Cerebellar nuclear complex (tissue), 1 donor: ENCODE results near the gene CDPF1.
"Not testable (repeated sequence)": the region's sequence is repeated elsewhere in the genome, so short reads cannot be mapped to it uniquely, and the experiment has no call there.

Source experiments
- DNase-seq, 2 experiments: peaks; one replicate each; lab custom pipeline; 2025; lab: John Stamatoyannopoulos, UW

CDPF1 gene

DNA sequence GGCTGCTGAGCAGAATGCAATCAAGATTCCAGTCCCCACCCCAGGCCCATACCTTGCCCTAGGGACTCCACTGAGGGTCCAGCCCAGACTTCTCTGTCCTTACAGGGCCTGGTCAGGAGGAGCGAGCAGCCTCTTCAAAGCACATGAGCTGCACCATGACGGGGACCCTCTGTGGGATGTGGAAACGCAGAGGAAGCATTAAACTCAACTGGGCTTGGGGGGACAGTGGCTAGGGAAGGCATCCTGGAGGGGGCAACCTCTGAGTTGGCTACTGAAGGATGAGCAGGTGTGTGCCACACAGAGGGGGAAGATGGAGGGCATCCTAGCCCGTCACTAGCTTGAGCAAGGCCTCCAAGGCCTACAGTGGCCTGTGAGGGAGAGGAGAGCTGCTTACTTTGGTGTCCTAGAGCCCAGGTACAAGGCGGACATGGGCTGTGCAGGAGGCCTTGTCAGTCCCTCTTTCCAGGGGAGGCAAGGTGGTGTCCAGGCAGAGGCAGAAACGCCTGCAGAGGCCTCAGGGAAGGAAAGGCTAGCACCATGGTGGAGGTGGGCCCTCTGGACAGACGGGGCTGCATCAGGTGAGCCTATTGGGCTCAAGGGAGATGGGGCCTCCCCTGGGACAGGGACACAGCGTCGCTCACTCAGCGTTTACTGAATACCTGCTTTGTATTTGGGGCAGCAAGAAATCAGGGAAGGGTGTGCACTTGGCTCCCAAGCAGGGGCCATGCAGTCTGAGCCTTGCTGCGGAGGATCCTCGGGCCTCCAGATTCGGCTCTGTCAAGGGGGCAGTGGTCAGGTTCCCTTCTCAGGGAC is 32.0 kb upstream of the CDPF1 start:
- no peak for DNase-seq

DNA sequence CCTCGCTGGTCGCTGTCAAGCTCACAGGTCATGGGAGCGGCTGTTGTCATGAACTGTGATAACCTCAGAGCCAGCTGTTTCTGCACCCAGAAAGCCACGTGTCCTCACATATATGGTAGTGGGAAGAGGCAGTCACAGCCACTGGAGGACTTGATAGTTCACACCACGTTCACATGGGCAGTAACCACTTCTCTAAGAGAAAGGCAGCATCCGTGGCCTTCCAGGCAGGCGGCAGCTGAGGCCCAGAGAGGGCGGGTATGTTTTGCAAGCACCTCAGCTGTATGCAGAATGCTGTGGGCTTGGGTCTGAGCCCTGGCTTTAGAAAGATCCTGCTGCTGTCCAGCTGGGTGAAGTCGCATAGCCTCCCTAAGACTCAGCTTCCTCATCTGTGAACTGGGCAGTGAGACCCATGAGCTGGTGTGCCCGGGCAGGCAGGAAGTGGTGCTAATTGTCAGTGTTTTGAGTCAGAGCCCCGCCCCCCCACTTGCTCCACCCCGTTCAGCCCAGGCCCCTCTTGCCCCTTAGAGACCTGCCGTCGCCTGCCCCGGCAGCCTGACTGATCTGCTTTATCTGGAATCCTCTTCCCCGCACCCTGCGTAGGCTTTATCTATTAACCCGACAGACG is 31.0 kb upstream of the CDPF1 start:
- DNase-seq = no peak

DNA sequence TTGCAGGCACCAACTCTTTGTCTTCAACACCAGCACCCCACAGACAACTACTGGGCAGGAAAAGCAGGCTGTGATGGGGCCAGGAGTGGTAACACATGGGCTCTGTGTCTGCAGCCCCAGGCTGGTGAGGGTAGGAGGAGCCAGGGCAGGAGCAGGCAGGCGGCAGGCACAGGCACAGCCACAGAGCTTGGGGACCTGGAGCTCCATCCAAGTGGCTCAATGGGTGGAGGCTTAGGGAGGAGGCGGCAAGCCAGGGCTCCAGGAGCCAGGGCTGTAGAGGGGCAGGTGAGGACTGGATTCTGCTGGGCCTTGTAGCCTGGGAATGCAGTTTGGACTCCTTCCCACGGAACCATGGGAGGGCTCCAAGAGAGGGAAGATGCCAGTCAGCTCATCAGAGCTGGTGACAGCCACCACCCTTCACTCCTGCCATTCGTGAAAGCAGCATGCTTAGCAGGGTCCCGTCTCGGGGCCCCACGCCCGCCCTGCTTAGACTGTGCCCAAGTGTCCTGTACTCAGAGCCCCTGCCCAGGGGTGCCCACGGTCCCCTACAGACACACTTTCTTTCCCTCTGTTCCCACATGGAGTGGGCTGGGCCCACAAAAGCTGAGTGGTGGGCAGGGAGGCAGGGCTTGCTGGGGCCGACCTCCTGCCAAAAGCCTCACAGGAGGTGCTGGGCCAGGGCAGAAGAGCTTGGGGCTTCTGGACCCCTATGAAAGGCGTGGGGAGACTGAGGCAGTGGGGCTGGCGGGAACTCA is 30.1 kb upstream of the CDPF1 start:
- DNase-seq = no peak

DNA sequence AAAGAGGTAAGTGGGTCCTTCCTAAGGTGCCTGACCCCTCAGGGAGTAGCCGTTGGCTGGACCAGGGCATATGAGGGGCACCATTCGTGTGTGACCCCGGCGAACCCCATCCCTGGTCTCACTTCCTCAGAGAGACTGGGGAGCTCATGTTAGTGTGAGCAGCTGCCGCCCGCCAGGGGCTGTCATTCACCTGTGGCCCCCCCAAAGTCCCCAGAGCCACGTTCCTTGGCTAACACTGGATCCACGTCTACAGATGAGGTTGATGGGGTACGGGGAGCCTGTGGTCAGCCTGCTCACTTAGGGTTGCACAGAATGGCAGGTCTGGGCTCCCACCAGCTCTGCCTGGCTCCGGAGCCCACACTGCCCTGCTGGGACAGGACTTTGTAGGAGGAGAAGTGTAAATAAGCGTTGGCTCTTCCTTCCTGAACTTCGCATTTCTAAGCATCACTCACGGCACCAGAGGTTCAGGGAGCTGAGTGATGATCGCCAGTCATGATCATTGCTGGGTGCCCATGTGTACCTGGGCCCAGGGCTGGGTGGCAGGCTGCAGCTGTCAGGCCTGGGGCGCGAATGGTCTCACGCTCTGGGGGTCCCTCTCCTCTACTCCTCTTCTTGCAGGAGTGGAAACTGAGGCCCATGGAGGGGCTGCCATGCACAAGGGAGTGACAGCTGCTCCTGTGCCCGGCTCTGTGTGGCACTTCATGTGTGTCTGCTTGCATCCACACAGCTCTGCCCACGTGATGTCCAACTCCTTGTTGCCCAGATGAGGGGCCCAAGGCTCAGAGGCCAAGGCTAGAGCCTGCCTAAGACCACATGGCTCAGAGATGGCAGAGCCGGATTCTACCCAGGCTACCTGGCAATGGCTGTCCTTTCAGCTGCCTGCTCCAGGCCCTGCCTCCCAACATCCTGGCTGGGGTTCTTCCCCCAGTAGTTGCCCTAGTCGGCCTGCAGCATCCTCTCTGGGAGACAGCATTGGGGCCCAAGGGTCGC is 28.9 kb upstream of the CDPF1 start:
- DNase-seq = no peak

DNA sequence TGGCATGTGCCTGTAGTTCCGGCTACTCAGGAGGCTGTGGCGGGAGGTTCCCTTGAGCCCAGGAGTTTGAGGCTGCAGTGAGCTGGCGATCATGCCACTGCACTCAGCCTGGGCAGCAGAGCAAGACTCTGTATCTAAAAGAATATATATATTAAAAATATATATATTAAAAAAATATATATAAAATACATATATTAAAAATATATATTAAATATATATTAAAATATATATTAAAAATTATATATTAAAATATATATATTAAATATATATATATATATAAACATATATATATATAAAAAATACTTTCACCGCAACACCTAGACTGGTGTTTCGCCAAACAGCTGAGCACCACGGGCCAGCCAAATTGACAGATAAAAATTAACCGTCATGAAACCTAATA is 26.5 kb upstream of the CDPF1 start:
- no peak for DNase-seq

DNA sequence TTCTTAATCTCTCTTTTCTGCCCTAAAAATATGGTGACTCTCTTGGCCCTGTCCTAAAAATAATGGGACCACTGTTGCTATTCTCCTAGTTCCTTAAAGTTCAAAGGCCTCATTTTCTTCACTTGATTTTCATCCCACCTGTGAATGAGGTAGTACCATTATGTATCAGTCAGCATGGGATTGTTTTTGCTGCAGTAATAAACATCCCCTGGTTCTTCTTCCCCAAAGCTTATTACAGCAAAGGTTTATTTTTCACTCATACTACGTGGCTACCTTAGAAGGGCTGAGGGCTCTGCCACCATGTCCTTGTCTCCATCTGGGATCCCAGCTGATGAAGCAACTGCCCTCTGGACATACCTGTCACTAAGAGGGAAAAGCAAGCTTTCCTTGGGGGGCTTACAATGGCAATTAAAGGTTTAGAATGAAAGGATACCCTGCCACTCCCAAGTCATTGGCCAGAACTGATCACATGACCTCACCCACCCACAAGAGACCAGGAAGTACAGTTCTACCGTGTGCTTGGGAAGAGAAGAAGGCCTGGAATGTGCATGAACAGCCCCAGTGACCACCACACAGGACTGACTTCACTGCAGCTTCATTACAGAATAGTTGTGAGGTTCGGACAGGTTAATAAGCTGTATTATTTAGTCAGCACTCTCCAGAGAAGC is 25.5 kb upstream of the CDPF1 start:
- DNase-seq = no peak

DNA sequence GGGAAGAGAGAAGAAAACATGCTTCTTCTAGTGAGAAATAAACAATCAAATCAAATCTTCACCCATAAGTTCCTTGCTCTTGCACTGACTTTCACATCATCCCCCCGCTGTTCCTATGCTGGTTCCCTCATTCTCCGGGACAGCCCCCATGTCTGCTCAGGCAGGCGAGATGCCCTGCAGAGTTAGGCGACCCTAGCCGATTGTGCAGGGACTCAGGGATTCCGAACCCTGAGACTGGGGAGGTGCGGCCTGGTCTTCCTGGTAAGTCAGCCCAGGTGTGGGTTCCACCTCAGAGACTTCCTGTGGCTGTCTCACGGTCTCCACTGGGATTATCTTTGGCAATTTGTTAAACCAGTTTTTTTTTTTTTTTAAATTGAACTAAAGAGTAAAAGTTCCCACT is 24.3 kb upstream of the CDPF1 start:
- no peak for DNase-seq

DNA sequence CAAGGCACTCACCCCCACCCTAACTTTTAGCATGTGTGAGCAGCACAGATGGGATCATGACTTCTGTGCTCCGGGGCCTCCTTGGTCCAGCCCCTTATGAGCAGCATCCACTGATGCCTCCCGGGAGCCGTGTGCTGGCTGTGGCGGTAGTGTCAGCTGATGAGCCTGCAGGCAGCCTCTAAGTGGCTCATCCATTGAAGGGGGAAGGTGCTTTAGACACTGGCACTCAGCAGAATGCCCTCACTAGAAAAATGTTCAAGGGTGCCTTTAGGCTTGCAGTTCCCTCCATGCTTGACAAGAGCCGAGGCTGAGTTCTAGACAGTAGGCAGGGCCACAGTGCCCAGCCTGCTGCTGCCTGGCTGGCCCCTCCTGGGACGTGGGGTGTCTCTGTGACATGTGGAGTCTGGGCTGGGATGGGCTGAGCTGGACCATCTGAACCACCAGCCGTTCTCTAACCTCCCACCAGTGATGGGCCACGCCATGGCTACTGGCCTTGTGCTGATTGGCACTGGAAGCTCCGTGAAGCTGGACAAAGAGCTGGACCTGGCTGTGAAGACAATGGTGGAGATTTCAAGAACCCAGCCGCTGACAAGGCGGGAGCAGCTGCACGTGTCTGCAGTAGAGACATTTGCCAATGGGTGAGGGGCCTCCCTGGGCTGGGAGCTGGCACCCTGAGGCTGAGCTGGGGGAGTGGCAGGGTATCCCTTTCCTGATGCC is 23.5 kb upstream of the CDPF1 start:
- DNase-seq = no peak

DNA sequence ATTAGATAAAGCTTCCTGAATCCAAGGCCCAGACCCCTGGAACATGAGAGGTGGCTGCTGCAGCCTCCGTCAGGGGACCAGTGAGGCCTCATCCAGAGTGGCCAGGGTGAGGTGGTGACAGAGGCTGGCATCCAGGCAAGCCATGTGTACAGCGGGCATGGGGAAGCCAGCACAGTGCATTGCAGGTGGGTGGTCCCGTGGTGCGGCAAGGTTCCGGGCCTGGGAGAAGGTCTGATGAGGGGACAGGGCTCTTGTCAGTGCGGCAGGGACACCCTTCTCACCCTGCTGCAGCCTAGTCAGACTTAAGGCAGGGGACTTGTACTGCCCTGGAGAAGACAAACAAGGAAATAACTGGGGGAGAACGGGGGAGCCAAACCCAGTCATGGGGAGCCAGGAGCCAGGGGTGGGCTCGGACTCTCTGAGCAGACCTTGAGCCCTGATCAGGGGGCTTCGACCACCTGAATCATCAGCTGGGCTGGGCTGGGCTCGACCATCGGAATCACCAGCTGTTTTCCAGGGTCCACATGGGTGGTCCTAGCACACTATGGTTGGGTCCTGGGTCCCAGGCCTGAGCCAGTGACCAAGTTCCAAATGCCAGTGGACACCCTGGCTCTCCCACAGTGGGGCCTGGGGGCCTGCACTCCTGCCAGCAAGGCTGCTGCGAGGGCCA is 22.8 kb upstream of the CDPF1 start:
- DNase-seq = no peak

DNA sequence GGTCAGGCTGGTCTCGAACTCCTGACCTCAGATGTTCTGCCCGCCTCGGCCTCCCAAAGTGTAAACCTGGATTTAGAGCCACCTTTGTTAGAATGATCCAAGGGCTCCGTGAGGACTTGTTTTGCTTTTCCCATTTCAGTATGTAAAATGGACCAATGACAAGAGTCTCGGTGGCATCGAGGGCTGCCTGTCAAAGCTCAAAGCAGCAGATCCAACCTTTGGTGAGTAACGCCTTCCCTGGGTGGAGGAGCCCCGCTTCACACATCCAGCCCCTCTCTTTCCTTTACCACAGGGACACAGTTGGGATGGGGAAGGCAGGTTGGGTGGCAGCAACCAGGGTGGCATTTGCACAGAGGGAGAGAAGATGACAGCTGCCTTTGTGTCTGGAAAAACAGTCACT is 22.1 kb upstream of the CDPF1 start:
- DNase-seq = no peak

DNA sequence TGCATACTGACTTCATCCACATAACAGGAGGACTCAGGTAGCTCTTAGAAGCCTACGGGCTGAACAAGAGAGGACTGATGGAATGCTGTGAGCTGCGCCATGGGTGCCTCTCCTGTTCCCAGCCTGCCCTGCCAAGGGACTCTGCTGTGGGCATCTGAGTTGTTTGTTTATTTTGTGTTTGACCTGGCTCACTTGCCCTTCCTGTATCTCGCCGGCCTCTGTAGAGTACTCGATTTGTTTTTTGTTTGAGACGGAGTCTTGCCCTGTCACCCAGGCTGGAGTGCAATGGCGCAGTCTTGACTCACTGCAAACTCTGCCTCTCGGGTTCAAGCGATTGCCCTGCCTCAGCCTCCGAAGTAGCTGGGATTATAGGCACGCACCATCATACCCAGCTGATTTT is 19.5 kb upstream of the CDPF1 start:
- no peak for DNase-seq

DNA sequence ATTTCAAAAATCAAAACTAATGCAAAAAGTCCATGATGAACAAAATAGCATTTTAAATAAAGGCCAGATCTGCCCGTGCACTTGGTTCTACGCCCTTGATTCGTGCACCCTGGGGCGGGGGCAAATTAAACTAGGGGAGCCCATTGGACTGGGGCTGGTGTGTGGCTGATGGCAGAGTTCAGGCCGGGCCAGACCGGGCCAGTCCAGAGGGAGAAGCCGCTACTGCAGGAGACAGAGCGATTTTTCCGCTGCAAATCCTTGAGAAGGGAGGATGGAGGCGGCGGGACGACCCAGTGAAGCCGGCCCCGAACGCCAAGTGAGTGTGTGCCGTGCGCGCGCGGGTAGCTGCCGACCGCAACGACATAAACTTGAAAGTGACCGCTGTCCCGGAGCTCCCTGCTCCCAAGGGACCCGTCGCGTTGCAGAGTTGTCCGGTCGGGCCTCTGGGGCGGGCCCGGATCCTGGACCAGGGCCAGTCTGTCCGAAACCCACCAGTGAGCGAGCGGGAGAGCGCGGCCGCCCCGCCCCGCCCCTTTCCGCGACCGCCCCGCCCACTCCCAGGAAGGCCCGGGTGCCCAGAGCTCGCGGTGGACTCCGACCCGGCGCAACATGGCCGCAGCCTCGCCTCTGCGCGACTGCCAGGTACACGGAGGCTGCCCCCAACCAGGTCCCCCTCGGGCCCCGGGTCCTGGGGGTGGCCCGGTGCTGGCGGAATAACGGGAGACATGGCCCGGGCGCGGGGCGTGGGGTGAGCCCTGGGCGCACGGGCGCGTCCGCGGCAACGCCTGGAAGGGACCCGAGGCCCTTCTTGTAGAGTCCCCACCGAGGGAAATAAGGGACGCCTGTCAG is 17.6 kb upstream of the CDPF1 start, which contains the start of gene TTC38:
Gene TTC38, plus strand, starts transcription at position 578 of the 849 bp plus-strand sequence. Its CDS starts 32 bp downstream, at position 610.
- peak in 1 of 2 experiments; percentile 27 for DNase-seq

DNA sequence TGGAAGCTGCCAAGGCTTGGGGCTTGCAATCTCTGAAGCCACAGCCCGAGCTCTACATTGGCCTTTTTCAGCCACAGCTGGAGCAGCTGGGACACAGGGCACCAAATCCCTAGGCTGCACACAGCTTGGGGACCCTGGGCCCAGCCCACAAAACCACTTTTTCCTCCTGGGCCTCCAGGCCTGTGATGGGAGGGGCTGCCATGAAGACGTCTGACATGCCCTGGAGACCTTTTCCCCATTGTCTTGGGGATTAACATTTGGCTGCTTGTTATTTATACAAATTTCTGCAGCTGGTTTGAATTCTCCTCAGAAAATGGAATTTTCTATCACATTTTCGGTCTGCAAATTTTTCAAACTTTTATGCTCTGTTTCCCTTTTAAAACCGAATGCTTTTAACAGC is 15.5 kb upstream of the CDPF1 start:
- DNase-seq = not testable (repeated sequence)

DNA sequence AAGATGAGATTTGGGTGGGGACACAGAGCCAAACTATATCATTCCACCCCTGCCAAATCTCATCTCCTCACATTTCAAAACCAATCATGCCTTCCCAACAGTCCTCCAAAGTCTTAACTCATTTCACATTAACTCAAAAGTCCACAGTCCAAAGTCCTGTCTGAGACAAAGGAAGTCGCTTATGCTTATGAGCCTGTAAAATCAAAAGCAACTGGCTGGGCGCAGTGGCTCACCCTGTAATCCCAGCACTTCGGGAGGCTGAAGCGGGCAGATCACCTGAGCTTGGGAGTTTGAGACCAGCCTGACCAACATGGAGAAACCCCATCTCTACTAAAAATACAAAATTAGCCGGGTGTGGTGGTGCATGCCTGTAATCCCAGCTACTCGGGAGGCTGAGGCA is 14.4 kb upstream of the CDPF1 start:
- DNase-seq = not testable (repeated sequence)

DNA sequence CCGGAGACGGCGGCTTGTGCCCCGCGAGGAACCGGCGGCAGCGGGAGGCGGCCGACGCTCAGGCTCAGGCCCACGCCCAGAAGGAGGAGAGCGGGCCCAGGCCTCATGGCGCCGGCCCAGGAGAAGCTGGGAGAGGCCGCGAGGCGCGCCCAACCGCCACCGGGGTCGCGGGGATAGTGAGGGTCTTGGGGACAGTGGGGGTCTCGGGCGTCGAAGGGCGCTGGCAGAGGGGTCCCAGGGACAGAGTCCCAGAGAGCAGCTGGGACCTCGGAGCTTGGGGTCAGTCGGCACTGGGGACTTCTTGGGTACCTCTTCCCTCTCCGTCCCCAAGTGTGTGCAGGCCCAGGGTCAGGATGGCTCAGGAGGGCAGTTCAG is 13.1 kb upstream of the CDPF1 start, which contains the start of gene PKDREJ:
Gene PKDREJ, minus strand, starts transcription at position 128 of the 375 bp plus-strand sequence. Its CDS starts 21 bp downstream, at position 107.
- DNase-seq = no peak

DNA sequence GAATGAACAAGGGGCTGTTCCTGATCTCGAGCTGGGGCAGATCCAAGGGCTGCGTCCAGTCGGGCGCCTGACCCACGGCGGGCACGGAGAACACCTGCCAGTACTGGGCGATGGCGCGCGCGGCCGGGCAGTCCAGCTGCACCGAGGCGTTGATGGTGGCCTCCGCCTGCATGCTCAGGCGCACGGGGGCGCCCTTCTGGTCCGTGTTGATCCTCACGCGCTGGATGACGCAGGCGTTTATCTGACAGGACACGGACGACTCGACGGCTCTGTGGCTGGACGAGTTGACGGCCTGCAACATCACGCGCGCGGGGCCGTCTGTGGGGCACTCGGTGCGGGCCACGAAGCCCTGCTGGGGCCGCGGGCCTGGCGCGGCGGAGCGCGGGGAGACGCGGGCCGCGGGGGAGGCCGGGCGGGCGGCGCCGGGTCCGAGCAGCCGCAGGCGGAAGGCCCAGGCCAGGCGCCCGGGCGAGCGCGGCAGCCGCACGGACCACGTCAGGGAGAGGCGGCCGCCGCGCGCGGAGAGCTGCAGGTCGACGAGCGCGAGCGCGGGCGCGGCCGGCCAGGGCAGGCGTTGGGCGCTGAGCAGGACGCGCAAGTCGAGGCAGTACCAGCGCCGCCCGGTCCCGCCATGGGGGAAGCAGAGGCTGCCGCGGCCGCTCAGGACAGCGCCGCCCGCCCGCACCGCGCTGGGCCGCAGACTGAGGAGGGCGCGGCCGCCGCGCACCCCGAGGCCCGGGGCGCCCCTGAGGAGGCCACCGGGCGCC is 12.5 kb upstream of the CDPF1 start:
- no peak for DNase-seq

DNA sequence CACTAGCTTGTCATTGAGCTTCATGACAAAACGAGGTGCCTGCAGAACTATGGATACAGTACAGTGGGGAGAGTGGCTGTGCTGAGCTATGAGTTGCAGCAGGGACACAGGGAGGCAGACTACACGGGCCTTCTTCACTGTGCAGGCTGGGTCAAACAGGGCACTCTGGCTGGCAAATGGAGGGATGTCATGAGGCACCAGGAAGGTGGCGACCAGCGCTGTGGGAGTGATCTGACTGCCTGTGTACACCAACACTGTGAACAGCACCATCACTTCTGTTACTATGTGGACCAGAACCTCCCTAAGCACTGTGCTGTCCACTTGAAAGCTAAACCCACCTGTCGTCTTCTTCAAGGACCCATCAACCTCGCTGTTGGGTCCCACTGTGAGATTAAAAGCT is 9.9 kb upstream of the CDPF1 start:
- DNase-seq = no peak

DNA sequence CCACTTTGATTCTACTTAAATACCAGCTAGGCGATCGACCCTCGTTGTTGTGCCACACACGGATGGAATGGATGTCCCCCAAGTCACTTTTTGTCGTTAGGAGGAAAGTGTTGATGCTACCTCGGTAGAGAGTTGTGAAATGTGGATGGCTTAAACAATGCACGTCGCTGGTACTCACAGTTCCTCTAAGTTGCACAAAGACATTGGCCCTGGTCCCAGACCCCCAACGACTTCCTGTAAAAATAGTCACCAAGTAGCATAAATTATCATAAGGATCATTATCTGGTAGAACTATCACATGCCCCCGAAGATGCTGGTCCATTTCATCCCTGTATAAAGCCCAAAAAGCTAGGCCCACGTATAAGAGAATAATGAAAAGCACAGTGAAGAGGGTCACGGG is 9.3 kb upstream of the CDPF1 start:
- no peak for DNase-seq
